Adrenal gland (tissue), 12 donors: Measurements from ENCODE around the gene AP1G2. TPM values are rescaled to one million over a fixed set of nuclear protein-coding genes. Genes with fewer than 3 reads are reported as not detected.

Experiments
- DNase-seq, 7 donors: peaks; one replicate each; pipeline ENCODE4 v3.0.0-alpha.2; 2019 to 2020
- H3K27ac ChIP-seq, 5 donors: fragments of 200-600 bp; sonication (generic) in 4 of 5; 1 replicate in 3 of 5; 2 replicates in 2 of 5; pipeline versions ENCODE4 v1.5.1 to v1.8.0; 2016 to 2020; ENCODE audit warnings: mild to moderate bottlenecking in 1 of 5
- H3K27me3 ChIP-seq: fragments of 200-600 bp; 2 replicates; pipeline ENCODE4 v1.8.0; 2021
- H3K36me3 ChIP-seq, 2 donors: fragments of 200-600 bp; replicated peaks in 1 of 2; 1 replicate in 1 of 2; 2 replicates in 1 of 2; pipeline versions ENCODE4 v1.5.1 to v1.8.0; 2018 to 2022
- H3K4me1 ChIP-seq, 2 donors: fragments of 200-600 bp; replicated peaks in 1 of 2; 1 replicate in 1 of 2; 2 replicates in 1 of 2; pipeline versions ENCODE4 v1.5.1 to v1.8.0; 2018 to 2021
- H3K4me3 ChIP-seq, 4 donors: fragments of 200-600 bp; sonication (generic) in 3 of 4; one replicate each; pipeline ENCODE4 v1.5.1; 2016 to 2018
- H3K9me3 ChIP-seq, 3 donors: fragments of 200-600 bp; sonication (generic) in 1 of 3; replicated peaks in 1 of 3; 1 replicate in 2 of 3; 2 replicates in 1 of 3; pipeline versions ENCODE4 v1.5.1 to v1.8.0; 2016 to 2021
- POLR2A ChIP-seq, 2 donors: fragments of 450-650 bp; IDR thresholded peaks; one replicate each; pipeline ENCODE4 v1.6.1; 2017; ENCODE audit warnings: antibody characterized with exemption in 2 of 2, mild to moderate bottlenecking in 2 of 2, moderate library complexity in 1 of 2
- WGBS, 4 donors: extraction: QIAGEN DNeasy Blood & Tissue Kit in 2 of 4; methylation state at CpG; one replicate each; pipeline versions ENCODE4 v1.1.5 to v1.1.7; 2013 to 2017; 5-methylcytosine and 5-hydroxymethylcytosine counted together
- intact Hi-C, 2 donors: fragments of 100-400 bp; cut with DNase I; formaldehyde crosslinking; loops; one replicate each; pipeline versions ENCODE4 v1.14.1 to v1.15.0; 2022 to 2023
- polyA plus RNA-seq, 3 donors: library from polyadenylated mRNA; stranded (reverse); fragments of 200-250 nt in 2 of 3; fragments of 350-450 nt in 1 of 3; fragmentation: Illumina TruSeq in 1 of 3; extraction: RNeasy Lipid Tissue Mini Kit (QIAGEN cat#74804) in 1 of 3; gene quantifications; one replicate each; pipeline ENCODE4 v1.2.3, GENCODE V29; 2013 to 2014
- total RNA-seq, 9 donors: library from RNA; depleted of rRNA in 4 of 9; stranded (reverse); fragments of >200 nt in 4 of 9; fragments of 120-200 nt in 1 of 9; fragmentation: NEBNext Ultra II Directional in 1 of 9; extraction: Animal tissue kit (Norgen Biotek cat#: 25700) in 1 of 9; gene quantifications; one replicate each; pipeline versions ENCODE4 v1.1.0 to v1.2.4, GENCODE V29; 2013 to 2023
- TF ChIP-seq, protein P1 (sequence below), 6 experiments: fragments of 450-650 bp in 4 of 6; fragments of 200-600 bp in 2 of 6; sonication (generic) in 1 of 6; IDR thresholded peaks; 1 replicate in 5 of 6; 2 replicates in 1 of 6; pipeline versions ENCODE4 v1.5.1 to v1.8.0; 2016 to 2021; ENCODE audit warnings: antibody characterized with exemption in 6 of 6, mild to moderate bottlenecking in 2 of 6, moderate library complexity in 1 of 6
- donor health status: healthy with polysubstance abuse.
- donor health status: Bipolar disorder and iron deficiency.
- donor health status: DM: yes; HTN: yes; CAD: no.
- donor health status: DM: no; HTN: no; CAD: no.
- donor health status: DM: no; HTN: no; CAD: no.
- donor health status: DM: yes; HTN: yes; CAD: no.

AP1G2 gene
- total and polyA plus RNA-seq, 12 donors, result 27.9 to 587 (median 79.5) TPM

DNA sequence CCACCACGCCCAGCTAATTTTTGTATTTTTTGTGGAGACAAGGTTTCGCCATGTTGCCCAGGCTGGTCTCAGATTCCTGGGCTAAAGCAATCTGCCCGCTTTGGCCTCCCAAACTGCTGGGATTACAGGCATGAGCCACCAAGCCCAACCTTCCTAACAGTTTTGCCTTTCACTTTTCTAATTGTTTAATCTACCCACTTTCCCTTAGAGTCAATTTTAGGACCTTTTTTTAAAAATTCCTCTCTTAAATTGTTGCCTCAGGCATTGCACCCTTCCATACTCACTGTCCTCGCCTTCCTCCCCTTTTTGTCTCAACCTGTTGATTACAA lies 27.5 kb downstream of the AP1G2 start:
- Histone ChIP-seq H3K9me3 (no peaks in the 10 kb centered on the region), H3K4me1 (peaks cover 0 to 9% of the 10 kb centered on the region in 2 donors), H3K36me3 (no peaks in the 10 kb centered on the region), H3K27ac (no peak overlapping the region), H3K4me3 (no peak overlapping the region), H3K27me3 (no peaks in the 10 kb centered on the region)
- intact Hi-C loops, result no loop called here
- 77 to 81% (median 80%) methylated on average over 4 of the region's 4 CpGs for WGBS, 4 donors
- no peak for DNase-seq
- TF ChIP-seq, protein P1, sequence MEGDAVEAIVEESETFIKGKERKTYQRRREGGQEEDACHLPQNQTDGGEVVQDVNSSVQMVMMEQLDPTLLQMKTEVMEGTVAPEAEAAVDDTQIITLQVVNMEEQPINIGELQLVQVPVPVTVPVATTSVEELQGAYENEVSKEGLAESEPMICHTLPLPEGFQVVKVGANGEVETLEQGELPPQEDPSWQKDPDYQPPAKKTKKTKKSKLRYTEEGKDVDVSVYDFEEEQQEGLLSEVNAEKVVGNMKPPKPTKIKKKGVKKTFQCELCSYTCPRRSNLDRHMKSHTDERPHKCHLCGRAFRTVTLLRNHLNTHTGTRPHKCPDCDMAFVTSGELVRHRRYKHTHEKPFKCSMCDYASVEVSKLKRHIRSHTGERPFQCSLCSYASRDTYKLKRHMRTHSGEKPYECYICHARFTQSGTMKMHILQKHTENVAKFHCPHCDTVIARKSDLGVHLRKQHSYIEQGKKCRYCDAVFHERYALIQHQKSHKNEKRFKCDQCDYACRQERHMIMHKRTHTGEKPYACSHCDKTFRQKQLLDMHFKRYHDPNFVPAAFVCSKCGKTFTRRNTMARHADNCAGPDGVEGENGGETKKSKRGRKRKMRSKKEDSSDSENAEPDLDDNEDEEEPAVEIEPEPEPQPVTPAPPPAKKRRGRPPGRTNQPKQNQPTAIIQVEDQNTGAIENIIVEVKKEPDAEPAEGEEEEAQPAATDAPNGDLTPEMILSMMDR (IDR thresholded peaks at IDR 0.05), result no peak
- TF ChIP-seq POLR2A (IDR thresholded peaks at IDR 0.05), result no peak

DNA sequence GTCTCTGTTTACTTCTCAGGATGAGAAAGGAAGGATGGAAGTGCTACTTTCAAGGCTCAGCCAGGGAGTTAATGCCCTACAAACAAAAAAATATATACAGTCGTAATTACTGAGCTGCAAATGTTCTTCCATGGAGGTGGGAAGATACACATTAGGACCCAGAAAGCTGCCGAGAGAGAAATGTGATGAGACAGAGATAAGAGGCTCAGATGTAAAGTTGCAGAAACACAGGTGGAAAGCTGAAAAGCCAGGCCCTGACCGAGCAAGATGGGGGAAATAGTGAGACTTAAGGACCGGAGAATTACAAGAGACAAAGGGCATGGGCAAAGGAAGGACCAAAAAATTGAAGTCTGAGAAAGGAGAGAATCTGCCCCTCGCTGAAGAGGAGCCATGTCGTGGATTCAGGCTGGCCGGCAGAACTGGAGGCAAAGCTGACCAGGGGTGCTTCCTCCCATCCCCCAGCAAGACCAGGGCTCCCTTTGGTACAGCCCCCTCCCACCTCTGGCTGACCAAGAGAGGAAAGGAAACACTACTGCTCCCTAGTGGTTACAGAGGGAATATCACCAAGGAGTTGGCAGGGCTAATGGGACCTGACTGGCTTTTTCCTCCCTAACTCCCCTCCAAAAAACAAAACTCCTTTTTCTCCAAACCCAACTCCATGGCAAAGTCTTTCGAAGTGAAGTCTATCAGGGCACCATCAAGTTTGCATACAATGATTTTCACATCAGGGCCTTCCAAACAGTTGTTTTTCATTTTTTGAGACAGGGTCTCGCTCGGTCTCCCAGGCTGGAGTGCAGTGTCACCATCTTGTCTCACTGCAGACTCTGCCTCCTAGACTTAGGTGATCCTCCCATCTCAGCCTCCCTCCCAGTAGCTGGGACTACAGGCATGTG lies 28.1 kb downstream of the AP1G2 start:
- Histone ChIP-seq H3K27me3 (no peaks in the 10 kb centered on the region), H3K4me3 (no peak overlapping the region), H3K9me3 (no peaks in the 10 kb centered on the region), H3K4me1 (peaks cover 0 to 9% of the 10 kb centered on the region in 2 donors), H3K36me3 (no peaks in the 10 kb centered on the region), H3K27ac (peak overlapping the region in 1 of 5 donors; percentile 30)
- WGBS, 4 donors, result 38 to 40% (median 39%) methylated on average over 10 of the region's 10 CpGs
- no peak for TF ChIP-seq POLR2A (IDR thresholded peaks at IDR 0.05)
- TF ChIP-seq, protein P1 (IDR thresholded peaks at IDR 0.05), result peak; percentile 53 to 76 (median 71)
- intact Hi-C loops, result loop anchor here in 1 of 2 donors (5.0 kb wide), 1 partner anchor 62 kb away; no protein-coding TSS in a partner anchor
- DNase-seq, result peak in 1 of 7 donors; percentile 31

DNA sequence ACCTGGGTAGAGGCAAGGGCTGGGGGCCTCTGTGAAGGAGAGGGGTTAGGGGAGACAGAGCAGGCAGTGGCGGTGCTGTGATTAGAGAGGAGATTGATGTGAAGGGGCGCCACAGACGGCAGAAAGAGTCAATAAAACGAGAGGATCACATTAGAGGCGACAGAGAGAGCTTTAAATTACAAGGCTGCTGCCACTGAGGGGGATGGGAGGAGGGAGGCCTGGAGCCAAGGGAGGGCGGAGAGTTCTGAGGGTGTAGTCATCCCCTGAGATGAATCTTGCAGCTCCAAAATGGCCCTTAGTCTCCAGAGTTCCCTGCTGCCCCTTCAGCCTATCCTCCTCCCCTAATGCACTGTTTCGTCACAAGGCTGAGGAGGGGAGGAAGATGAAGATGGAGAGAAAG lies 28.8 kb downstream of the AP1G2 start:
- Histone ChIP-seq H3K4me1 (peaks cover 0 to 9% of the 10 kb centered on the region in 2 donors), H3K9me3 (no peaks in the 10 kb centered on the region), H3K27ac (peak overlapping the region in 1 of 5 donors; percentile 30), H3K4me3 (no peak overlapping the region), H3K36me3 (no peaks in the 10 kb centered on the region), H3K27me3 (no peaks in the 10 kb centered on the region)
- DNase-seq, result peak in 3 of 7 donors; percentile 15 to 73 (median 39)
- intact Hi-C loops, result loop anchor here in 1 of 2 donors (5.0 kb wide), 1 partner anchor 61 kb away; no protein-coding TSS in a partner anchor
- TF ChIP-seq, protein P1 (IDR thresholded peaks at IDR 0.05), result no peak
- TF ChIP-seq POLR2A (IDR thresholded peaks at IDR 0.05), result no peak
- 46 to 60% (median 53%) methylated on average over 7 of the region's 7 CpGs for WGBS, 4 donors

DNA sequence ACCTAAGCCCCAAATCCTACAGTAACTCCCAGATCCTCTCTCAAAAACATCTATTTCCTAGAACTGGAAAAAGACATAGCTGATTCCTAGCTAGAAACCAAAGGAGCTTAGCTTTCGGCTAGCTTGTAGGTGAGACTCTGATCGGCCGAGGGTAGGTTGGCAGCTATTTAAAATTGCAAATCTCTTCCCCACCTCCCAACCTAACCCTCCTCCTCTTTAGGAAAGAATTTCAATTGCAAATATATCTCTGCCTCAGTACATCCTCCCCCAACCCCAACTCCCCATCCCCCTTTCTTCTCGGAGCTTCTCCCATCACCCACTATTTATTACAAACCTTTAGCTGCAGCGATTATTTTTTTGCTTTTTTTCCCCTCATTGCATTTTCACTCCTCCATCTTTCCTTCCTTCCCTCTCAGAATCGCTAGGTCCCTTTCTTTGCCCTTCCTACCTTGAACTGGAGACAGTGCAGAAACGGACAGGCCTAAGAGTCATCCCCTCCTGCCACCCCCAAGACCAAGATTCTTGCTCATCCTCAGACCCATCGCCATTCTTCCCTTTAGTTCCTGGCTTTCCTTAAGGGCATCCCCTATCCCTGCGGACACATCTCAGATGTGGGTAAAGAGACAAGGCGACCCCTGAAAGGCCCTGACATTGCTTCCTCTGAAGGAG lies 29.4 kb downstream of the AP1G2 start:
- Histone ChIP-seq H3K4me1 (peaks cover 0 to 9% of the 10 kb centered on the region in 2 donors), H3K27me3 (no peaks in the 10 kb centered on the region), H3K27ac (no peak overlapping the region), H3K9me3 (no peaks in the 10 kb centered on the region), H3K36me3 (no peaks in the 10 kb centered on the region), H3K4me3 (no peak overlapping the region)
- no peak for TF ChIP-seq POLR2A (IDR thresholded peaks at IDR 0.05)
- TF ChIP-seq, protein P1 (IDR thresholded peaks at IDR 0.05), result no peak
- no peak for DNase-seq
- intact Hi-C loops, result loop anchor here in 1 of 2 donors (5.0 kb wide), 1 partner anchor 61 kb away; no protein-coding TSS in a partner anchor
- WGBS, 4 donors, result 70 to 75% (median 71%) methylated on average over 10 of the region's 10 CpGs
